ENCODE results near the gene ADAM33.

Gene ADAM33

GRCh38 chr20:3707508-3707899 lies 25.7 kb upstream of the ADAM33 start:
- DNase-seq: no peak

- no peak for DNase-seq
Measured at GRCh38 chr20:3706774-3707507, 25.1 kb upstream of the ADAM33 start.

- no peak for DNase-seq
Measured at GRCh38 chr20:3705970-3706739, 24.3 kb upstream of the ADAM33 start.

- DNase-seq: no peak
Measured at GRCh38 chr20:3705491-3705969, 23.7 kb upstream of the ADAM33 start.

- no peak for DNase-seq
Measured at GRCh38 chr20:3704087-3704486, 22.3 kb upstream of the ADAM33 start.

- DNase-seq: no peak
Measured at GRCh38 chr20:3702611-3703391, 21.0 kb upstream of the ADAM33 start.

GRCh38 chr20:3701061-3701998 lies 19.5 kb upstream of the ADAM33 start:
- DNase-seq: no peak

GRCh38 chr20:3699037-3699436 lies 17.2 kb upstream of the ADAM33 start:
- DNase-seq: no peak

GRCh38 chr20:3698591-3699001 lies 16.8 kb upstream of the ADAM33 start:
- no peak for DNase-seq

- DNase-seq: no peak
Measured at GRCh38 chr20:3697588-3698305, 15.9 kb upstream of the ADAM33 start.

GRCh38 chr20:3696745-3697587 lies 15.2 kb upstream of the ADAM33 start:
- DNase-seq: no peak

- DNase-seq: no peak
Measured at GRCh38 chr20:3696200-3696599, 14.4 kb upstream of the ADAM33 start.

GRCh38 chr20:3694864-3695263 lies 13.1 kb upstream of the ADAM33 start:
- no peak for DNase-seq

- no peak for DNase-seq
Measured at GRCh38 chr20:3693376-3693775, 11.6 kb upstream of the ADAM33 start.

GRCh38 chr20:3692706-3693294 lies 11.0 kb upstream of the ADAM33 start:
- no peak for DNase-seq

GRCh38 chr20:3691897-3692296 lies 10.1 kb upstream of the ADAM33 start:
- DNase-seq: no peak

GRCh38 chr20:3691306-3691705 lies 9.5 kb upstream of the ADAM33 start:
- no peak for DNase-seq

GRCh38 chr20:3690413-3690812 lies 8.6 kb upstream of the ADAM33 start:
- no peak for DNase-seq

- DNase-seq: no peak
Measured at GRCh38 chr20:3689978-3690377, 8.2 kb upstream of the ADAM33 start.

- DNase-seq: no peak
Measured at GRCh38 chr20:3687655-3688054, 5.8 kb upstream of the ADAM33 start.

Measured in SHP77 treated with DMSO at 0.1 percent for 48 hours (cell line).